M059J (cell line): Measurements from ENCODE around the gene ART4. TPM values are rescaled to one million over a fixed set of nuclear protein-coding genes. Genes with fewer than 3 reads are reported as not detected.

Source experiments
- DNase-seq: peaks from one replicate; pipeline ENCODE4 v3.0.0-alpha.2; 2012; ENCODE audit warnings: low read depth
- total RNA-seq: library from RNA; depleted of rRNA; stranded (reverse); fragments of >200 nt; shearing (Covaris generic); gene quantifications from 2 replicates; pipeline ENCODE4 v1.2.3, GENCODE V29; 2014

Gene ART4
- total RNA-seq, 1 experiment from 2014 or later: not detected

DNA sequence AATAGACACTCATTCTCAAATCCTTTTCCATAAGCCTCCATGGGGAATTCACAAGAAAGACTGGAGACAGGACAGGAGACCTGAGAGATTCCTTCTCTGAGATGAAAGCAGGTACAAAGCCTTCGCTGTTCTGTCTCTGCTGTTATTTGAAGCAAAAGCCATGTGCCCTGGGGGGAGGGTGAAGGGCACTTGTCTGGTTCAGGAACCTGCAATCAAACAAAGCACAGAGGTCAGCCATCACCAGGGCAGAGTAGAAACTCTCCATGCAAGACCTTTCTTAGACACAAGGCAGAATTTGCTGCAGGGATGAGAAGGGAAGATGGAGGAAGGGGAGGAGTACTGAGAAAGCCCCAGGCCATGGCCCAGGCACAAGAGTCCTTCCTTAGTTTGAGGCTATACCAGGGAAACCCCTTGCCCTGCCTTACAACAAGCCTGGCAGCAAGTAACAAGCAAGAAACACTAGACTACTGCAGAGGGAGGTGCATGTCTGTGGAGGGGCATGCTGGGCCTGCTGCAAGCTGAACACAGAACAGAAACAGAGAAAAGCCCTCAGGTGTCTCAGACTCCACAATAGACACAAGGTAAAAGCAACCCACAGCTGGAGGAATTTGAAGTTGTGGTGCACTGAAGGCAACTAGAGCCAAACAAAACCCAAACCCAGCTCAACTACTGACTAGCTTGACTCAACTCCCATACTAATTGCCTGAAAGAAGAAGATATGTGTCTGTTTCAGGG lies 7.8 kb upstream of the ART4 start:
- DNase-seq: no peak

GRCh38 chr12:14849661-14850060 lies 6.3 kb upstream of the ART4 start:
- peak; percentile 83 for DNase-seq

- DNase-seq: peak; percentile 64
Observed at GRCh38 chr12:14846876-14847580, 3.7 kb upstream of the ART4 start.

DNA sequence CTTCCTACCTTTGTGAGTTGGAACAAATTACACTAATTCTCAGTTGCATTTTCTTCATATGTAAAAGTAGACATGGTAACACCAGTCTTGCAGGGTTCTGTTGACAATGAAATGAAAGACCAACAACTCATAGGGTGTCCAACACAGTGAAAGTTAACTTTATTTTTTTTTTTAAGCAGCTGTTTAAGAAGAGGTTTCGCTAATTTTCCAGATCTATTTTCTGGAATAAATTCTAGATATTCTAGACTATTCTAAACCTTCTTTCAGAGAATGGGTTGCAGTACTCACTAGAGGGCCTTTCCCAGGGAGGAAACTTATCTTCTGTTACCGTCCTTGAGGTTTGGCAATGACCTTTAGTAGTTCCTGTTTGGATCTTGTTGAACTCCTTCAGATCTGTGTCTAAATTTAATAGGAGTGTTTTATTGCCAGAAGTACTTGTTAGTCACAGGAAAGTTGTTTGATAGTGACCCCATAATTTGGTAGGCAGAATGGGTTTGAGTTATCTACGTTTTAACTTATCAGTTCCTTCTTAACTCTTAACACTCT lies 2.8 kb upstream of the ART4 start:
- peak; percentile 73 for DNase-seq

DNA sequence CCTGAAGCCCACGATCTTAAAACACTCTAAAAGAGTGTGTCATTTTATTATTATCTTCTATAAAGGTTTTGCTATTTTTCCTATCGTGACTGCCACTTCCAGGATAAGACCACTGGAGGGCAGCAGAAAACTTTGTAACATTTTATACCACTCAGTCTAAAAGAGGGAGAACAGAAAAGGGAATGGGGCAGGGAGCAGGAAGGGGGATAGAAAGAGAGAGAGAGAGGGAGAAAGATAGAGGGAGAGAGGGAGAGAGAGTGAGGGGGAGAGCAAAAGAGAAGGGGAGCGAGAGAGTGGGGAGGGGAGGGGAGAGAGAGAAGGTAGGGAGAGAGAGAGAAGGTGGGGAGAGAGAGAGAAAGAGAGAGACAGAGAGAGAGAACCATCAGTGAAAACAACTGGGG lies 2.0 kb upstream of the ART4 start:
- peak; percentile 70 for DNase-seq

DNA sequence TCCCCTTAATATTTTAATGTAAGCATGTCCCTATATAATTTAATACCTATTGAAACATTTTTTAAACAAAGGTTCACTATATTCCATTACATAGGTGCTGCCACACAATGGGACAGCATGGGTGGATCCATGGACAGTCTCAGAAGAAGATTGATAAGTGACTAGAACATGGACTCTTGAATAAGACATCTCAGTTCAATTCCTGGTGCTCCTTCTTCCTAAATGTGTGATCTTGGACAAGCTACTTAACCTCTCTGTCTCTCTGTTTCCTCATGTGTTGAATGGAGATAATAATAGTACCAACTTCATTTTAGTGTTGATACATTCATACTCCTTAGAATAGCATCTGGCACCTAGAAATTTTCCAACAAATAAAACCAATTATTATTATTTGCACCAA lies 1.1 kb upstream of the ART4 start:
- DNase-seq: no peak

DNA sequence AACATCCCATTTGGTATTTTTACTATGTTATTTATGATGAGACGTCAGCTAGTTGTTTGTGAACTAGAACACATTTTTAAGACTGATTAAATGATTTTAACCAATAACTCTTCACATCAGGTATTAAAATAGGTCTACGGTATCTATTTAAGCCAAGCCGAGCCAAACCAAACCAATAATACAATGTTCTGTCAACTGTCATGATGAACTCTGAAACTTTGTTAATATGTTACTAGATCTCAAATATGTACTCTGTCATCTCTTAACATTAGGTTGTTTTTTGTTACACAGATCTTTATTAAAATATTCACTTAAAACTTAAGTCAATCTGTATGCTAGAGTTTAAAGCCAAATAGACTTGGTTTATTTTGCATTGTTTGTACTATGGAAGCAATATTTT lies 1.0 kb downstream of the ART4 start:
- DNase-seq: no peak

DNA sequence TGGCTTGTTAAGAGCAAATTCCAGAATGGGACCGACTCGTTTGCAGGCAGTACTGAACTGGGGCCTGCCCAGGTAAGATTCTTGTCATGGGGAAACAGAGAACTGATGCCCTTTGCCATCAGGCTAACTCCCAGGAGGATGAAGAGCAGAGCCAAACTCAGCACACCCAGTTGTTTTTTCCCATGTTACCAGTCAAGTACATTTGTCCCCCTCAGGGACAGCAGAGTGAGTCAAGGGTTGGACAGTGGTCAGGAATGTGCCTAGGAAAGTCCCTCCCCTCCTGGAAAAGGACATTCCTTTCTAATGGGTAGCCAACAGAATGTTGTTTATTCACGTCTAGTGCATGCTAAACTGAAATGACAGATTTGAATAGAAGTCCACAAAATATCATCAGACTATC lies 1.6 kb downstream of the ART4 start:
- peak; percentile 88 for DNase-seq

DNA sequence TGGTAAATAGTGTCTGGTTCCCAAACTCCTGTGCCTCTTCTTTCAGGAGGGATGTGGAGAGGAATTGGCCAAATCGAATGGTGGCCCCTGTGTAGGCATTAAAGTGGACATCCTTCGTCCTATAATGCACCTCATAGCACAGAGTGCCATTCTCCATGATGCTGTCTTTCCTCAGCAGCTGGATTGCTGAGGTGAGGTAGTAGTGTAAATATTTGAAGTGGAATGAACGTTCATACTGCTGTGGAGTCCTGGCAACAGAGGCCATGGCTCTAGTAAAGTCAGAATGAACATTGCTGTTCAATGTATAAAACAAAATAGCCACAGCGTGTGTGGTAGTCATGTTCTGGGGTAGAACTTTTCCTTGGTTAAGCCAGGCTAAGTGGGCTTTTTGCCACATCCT lies 2.7 kb downstream of the ART4 start:
- no peak for DNase-seq

- no peak for DNase-seq
Observed at GRCh38 chr12:14839262-14839661, 4.1 kb downstream of the ART4 start.

DNA sequence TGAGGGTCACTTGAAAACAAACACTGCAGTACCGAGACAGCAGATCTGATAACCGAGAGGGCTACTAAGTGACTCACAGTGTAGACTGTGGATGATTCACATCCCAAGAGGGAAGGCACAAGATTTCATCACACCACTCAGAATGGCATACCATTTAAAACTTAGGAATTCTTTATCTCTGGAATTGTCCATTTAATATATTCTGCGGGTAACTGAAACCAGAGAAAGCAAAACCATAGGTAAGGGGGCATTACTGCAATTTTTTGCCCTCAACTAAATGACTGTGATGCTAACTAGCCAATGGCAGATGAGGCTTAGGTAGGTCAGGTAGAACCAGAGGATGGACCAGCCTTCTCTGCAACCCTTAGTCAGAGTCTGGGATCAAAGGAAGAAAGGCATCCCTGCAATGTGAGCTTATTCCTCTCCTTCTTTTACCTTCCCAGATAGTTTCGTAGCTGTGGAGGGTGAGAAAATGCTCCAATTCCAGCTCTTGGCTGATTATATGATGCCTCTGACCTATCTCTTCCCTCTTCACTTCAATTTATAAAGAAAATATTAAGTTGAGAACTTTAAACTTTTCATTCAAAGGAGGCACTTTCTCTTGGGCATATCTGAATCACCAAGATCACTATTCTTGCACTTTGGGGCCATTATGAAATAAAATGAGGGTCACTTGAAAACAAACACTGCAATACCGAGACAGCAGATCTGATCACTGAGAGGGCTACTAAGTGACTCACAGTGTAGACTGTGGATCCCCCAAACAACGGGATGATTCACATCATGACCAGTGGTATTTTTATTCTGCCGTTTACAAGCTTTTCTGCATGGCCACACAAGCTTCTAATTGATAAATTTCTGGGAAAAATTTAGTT lies 6.8 kb downstream of the ART4 start:
- peak; percentile 90 for DNase-seq

GRCh38 chr12:14834509-14834908 lies 8.8 kb downstream of the ART4 start:
- no peak for DNase-seq

GRCh38 chr12:14833952-14834351 lies 9.4 kb downstream of the ART4 start:
- DNase-seq: peak; percentile 78

DNA sequence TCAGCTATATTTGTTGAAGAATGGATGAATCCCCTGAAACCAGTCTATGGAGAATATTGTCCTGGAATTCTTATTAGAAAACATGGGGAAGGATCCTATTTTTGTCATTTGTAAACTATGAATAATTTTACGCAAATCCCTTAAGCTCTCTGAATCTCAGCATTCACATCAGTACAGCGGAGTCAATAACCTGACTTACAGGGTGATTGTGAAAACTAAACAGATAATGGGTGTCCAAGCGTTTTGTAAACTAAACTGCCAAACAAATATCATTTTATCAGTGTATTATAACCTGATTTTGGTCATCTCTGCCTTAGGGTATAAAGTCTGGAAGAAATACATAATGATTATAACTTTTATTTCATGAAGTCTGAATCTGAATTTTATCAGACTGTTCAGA lies 10.0 kb downstream of the ART4 start:
- no peak for DNase-seq

DNA sequence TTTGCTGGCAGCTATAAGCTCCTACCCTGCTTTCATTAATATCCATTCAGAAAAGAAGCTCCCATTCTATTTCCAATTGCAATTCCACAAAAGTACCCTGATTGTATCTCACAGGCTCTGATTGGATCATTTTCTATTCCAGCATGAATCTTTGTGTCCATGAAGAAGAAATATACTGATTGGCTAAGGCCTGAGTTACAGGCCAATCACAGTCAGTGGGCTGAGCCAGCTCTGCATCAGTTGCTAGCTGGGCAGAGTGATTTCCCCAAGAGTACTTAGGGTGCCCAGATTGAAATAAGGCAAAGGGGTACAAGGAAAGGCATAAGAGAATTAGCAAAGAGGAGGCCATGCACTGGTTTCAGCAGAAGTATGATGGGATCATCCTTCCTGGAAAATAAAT lies 14.4 kb downstream of the ART4 start:
- DNase-seq: no peak

GRCh38 chr12:14827043-14827442 lies 16.3 kb downstream of the ART4 start:
- no peak for DNase-seq

GRCh38 chr12:14826491-14826890 lies 16.8 kb downstream of the ART4 start:
- no peak for DNase-seq

GRCh38 chr12:14825256-14825655 lies 18.1 kb downstream of the ART4 start:
- no peak for DNase-seq

- DNase-seq: no peak
Observed at GRCh38 chr12:14824012-14824634, 19.2 kb downstream of the ART4 start.

DNA sequence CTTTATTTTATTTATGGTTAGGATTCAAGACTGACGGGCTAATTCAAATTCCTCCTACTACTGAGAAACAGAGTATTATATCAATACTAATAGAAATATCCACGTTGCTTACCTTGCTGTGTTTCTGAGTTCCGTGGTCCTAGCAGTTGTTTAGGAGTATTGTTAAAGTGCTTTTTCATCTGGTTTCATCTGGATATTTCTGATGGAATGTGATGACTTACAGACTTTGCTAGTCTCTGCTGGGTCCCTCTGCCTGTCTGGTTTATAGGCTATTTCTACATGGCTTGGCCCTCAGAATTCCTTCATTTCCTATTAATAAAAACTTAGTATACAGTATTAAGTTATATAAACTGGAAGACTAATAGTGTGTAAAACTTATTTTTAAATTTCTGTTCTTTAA lies 29.3 kb downstream of the ART4 start, which contains the start of gene SMCO3:
Gene SMCO3 (minus strand): TSS at position 169 of the 400 bp plus-strand sequence. CDS start 7,502 bp downstream, outside the sequence.
- no peak for DNase-seq

GRCh38 chr12:14811486-14811885 lies 31.8 kb downstream of the ART4 start:
- DNase-seq: no peak
